HuH-7 (cell line): Measurements from ENCODE around the gene SLC10A1.
A peak's percentile ranks its signal among the peaks of the same experiment; 100 is the strongest.

ENCODE experiments used
- DNase-seq: peaks from one replicate; pipeline ENCODE4 v3.0.0; 2011; ENCODE audit warnings: low spot score

The SLC10A1 gene

DNA sequence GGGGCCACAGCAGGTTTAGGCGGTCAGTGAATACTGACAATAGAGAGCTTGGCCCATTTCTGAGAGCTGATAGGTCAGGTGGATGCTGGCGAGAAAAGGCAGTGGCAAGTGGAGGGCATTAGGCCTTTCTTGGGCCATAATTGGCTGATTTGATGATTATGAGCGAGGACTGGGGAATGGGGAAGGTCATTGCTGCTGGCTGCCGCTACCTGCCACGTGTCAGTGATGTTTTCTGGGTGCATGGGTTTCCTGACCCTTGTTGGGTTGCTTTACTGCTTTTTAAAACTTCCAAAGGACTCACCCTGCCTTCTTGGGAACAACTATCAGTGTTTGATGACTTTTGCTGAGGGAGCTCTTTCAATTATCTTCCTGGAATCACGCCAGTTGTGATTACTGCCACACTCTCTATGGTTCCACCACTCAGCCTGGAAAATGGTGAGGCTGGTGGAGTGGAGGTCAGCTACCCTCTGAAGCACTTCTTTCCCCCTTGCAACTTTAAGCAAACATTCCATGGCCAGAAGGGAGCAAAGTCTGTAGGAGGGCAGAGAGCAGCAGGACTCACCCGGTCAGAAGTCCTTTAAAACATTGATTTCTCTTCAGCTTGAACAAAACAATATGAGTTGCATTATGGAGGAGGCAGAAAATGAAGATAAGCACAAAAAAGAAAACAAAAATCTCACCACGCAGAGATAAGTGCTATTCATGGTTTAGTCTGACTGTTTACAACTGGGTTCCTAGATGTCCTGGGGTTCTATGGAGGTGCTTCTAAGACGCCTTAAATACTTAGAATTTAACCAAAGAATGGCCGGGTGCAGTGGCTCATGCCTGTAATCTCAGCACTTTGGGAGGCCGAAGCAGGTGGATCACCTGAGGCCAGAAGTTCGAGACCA, 12.1 kb upstream of the SLC10A1 start:
- peak; percentile 52 for DNase-seq

DNA sequence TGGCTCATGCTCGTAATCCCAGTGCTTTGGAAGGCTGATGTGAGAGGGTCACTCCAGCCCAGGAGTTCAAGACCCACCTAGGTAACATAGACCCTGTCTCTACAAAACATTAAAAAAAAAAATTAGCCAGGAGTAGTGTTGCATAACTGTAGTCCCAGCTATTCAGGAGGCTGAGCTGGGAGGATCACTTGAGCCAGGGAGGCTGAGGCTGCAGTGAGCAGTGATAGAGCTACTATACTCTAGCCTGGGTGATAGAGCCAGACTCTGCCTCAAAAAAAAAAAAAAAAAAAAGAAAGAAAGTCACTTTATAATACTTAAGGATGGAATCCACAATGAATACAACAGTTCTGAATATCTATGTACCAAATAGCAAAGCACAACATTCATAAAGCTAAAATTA, 10.2 kb upstream of the SLC10A1 start:
- DNase-seq = no peak

DNA sequence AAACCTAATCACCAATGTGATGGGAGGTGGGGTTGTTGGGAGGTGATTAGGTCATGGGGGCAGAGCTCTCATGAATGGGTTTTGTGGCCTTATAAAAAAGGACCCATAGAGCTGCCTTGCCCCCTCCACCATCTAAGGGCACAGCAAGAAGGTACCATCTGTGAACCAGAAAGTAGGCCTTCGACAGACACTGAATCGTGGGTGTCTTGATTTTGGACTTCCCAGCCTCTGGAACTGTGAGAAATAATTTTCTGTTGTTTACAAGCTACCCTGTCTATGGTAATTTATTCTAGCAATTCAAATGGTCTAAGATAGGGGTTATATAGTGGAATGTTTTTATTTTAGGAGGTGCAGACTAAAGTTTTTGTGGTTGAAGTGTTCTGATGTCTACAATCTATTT, 7.9 kb upstream of the SLC10A1 start:
- no peak for DNase-seq

DNA sequence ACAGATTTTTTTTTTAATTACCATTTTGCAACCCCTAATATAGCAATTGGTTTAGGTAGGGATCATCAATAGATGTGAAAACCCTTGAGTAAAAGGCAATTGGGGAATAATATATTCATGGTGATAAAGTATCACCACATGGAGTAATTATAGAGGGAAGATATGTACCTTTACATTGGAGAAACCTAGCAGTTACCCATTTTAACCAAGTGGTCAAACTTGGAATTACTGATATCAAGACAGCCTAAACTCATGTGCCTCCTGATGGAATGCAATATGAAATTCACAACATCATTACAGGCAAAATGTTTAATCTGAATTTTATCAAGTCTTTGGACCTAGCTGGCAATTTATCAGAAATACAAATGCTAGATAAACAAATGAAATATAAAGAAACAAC, 6.7 kb upstream of the SLC10A1 start:
- no peak for DNase-seq

DNA sequence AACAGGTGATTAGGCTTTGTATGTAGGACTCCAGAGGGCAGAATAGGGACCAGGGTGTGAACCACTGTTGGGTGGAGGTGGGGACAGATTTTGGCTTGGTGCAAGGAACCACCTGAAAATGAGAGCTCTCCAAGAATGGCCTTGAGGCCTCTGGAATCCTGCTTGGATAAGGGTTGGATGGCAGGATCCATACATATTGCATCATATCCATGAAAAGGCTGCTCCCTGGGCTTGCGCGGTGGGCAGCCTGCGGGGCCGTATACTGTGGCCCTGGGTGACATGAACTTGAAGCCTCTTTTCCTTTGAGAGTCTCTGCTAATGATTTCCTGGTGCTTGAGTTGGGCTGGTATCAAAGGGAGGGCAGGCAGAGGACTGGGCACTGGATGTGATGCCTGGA, 1.3 kb upstream of the SLC10A1 start:
- no peak for DNase-seq

DNA sequence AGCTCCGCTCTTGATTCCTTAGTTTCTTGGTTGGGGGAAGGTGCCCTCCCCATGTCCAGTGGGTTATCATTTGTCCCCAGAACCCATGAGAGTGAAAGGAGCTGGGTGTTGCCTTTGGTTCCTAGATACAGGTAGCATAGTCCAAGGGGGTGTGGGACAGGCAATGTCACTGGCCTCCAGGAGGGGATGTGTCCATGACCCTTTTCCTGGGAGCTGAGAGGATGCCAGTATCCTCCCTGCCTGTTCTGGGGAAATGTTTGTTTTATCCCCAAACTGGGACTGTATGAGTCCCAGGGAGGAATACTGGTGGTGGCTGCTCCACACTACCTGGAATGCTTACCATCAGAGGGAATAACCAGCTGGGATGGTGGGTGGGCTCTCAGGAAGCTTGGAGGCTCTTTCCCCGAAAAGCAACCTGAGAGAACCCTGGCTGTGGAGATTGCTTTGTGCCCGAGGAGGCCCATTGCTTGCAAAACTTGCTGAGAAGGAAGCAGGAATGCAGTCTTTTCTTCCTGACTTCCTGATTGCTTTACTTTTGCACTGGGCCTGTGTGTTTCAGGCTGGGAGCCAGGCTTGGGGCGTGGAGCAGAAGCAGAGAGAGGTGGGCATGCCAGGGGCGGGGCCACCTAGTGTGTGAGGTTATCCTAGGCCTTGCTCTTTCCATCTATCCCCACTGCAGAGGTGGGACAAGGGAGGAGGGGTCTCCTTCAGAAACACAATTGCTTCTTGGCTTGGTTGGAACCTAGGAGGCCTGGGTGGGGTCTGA, 715 bp upstream of the SLC10A1 start:
- DNase-seq = no peak

DNA sequence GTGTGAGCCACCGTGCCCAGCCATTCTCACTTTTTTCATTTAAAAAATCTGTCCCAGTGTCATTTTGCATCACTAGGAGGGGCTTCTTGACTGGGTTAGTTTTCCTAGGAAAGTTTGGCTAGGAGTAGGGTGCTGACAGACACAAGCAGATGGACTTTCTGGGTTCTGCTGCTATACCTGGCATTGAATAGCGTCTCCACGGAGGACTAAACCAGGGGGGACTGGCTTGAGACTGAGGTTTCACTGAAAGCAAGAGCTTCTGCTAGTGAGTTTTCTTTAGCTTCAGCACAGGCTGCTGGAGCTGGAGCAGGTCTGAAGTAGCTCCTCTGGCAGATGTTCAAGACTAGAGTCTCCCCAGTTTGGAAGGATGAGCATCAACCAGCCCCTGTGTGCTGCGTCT, 1.4 kb downstream of the SLC10A1 start:
- DNase-seq = no peak

DNA sequence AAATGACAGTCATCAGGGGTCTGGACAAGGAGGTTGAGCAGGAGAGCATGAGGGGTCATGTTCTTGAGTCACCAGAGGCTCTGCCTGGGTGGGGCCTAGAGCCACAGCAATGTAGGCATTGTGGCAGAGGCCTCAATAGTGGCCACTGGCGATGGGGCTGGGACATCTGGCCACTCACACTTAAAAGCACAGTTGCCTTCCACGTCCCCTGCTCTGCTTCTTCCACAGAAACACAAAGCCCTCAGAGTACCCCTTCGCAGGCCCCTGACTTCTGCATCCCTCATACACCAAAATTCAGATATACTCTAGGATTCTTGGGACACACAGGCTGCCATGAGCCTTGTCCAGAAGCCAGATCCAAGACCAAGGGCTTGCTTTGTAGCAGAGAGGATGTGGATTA, 2.2 kb downstream of the SLC10A1 start:
- no peak for DNase-seq

DNA sequence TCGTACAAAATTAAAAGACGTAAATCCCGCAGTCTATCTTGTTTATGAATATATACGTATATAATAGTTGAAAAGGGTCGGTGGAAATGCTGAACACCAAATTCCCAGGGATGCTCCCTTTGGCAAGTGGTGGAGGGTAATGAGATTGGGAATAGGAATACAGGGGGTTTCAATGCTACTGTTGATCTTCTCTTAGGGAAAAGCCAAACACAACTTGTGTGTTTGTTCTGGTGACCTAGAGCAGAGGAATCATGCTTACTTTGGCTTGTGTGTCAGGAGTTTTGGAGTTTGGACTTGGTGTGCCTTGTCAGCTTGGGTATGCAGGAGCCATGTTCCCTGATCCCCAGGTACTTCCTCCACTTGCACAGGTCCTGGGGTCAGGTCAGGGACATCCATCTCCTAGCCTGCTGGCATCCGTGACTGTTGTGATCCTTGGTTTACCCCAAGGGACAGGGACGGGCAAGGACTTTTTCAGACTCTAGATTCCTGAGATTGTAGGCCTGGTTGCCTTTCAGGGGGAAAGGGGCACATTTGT, 4.1 kb downstream of the SLC10A1 start:
- no peak for DNase-seq

DNA sequence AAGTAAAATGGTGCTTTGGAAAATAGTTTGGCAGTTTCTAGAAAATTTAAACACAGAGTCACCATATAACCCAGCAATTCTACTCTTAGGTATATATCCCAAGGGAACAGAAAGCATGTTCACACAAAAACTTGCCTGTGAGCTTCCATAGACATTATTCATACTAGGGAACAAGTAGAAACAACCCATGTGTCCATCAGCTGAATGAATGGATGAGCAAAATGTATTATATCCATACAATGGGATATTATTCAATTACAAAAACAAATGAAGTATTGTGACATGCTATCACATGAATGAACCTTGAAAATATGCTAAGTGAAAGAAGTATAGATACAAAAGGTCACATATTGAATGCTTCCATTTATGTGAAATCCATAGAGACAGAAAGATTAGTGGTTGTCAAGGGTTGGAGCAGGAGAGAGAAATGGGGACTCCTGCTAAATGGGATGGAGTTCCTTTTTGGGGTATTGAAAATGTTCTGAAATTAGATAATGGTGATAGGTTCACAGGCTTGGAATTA, 7.9 kb downstream of the SLC10A1 start:
- no peak for DNase-seq

DNA sequence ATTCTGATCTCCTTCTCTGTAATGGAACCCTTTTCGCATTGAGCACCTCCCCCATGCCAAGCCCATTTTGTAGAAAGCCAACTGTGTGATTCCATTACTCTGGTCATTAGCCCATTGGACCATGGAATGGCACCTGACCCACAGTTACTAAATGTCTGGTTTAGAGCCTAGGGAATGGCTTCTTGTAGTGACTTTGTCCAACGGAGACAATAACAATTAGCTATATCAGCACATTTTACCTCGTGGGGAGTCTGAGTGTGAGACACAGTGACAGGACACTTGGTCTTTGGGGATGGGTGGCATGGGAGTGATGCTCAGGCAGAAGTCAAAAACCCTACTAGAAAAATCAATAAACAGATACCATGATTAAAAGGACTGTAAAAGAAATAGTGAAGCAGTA, 10.4 kb downstream of the SLC10A1 start:
- DNase-seq = no peak

DNA sequence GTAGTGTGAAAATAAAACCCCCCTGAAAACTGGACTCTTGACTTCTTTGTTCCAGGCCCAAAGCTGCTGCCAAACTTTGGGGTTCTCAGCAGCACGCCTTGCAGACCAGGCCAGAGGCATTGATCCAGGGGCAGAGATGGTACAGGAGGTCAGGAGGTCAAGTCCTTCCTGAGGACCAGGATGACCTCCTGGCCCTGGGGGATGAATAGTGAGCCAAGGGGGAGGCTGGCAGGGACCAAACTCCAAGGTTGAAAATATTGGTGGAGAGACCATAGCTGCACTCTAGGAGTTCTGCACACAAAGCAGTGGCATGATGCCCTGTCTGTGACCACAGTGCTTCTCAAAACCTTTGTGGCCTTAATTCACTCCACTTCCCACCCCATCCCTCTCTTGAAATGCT, 12.1 kb downstream of the SLC10A1 start:
- no peak for DNase-seq

DNA sequence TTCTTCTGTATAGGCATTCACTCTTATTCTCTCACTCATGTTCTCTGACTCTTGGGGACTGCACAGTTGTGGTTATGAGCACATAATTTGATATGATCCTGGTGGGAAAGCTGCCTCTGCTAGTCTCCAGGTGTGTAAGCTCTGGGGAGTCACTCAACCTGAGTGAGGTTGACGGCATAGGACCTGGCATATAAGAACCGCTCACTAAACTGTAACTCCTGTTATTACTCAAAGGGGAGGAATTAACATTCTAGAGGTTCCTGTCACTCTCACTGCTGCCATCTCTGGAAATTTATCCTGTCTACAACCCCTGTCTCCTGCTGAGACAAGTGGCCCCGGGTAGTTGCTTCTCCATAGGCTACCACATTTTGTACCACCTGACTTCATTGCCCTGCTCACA, 16.1 kb downstream of the SLC10A1 start:
- DNase-seq = no peak

DNA sequence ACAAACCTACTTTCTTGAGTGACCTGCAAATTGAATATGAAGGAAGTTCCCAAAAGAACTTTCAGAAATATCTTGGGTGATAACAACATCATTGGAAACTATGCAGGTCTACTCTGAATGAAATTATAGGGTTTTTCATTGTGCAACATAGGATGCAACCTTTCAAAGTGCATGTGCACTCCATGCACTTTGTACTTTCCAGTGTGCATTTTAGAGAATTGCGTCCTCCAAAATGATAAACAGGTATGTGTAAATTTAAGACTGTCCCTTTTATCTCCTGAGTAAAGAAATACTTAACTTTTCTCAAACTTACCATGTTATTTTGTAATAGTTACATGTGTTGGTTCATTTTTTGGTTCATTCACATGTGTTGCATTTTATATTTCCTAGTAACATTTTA, 16.9 kb downstream of the SLC10A1 start:
- no peak for DNase-seq

DNA sequence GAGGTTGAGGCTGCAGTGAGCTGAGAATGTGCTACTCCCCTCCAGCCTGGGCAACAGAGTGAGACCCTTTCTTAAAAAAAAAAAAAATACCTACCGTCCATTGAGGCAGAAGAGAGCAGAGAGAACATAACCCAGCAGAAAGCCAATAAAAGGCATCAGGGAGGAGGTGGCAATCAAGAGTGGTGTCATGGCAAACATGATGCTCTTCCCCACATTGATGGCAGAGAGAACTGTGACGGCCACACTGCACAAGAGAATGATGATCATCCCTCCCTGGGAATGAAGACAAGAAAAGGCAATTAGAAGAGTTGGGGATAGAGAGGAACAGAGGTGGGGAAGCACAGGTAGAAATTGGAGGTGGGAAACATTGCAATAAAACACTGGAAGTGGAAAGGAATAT, 18.0 kb downstream of the SLC10A1 start:
- DNase-seq = no peak

DNA sequence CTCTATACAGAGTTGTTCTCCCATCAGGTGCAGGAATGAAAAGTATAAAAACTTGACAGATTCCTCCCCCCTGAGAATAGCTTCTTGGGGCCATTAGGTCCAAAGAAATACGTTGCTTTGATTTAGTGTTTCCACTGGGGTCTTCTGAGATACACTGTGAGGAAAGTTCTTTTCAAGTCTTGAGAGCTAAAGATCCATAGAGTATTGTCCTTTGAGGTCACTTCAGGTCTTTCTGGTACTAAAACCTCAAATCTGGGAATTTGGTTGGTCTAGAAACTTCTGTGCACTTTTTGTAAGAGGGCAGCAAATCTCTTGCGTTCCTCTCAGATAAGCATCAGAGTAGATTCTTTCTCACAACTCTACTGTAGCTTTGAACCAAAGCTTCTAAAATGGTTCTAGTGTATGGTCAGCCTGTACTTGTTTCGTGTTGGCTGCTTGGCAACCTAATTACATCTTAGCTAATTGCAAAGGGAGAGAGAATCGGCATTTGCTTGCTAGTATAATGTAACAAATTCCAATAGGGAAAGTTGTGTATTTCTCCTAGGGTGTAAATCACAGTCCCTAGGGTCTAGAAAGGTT, 20.1 kb downstream of the SLC10A1 start:
- DNase-seq = no peak

DNA sequence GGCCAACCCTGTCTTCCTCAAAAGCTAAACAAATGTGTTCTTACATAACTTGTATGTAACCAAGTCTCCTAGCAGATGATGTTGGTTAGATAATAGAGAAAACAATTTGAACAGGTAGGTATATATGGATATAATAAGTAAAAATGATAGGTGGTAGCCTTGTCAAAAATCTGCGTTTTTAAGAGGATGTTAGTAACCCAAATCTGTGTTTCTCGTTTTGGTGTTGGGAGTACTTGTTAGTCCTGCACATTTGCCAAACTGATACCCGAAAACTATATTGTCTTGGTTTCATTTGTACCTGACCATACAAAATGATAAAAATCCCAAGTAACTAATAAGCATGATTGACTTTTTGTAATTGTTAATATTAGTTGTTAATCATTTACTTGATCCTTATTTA, 22.0 kb downstream of the SLC10A1 start:
- DNase-seq = no peak

DNA sequence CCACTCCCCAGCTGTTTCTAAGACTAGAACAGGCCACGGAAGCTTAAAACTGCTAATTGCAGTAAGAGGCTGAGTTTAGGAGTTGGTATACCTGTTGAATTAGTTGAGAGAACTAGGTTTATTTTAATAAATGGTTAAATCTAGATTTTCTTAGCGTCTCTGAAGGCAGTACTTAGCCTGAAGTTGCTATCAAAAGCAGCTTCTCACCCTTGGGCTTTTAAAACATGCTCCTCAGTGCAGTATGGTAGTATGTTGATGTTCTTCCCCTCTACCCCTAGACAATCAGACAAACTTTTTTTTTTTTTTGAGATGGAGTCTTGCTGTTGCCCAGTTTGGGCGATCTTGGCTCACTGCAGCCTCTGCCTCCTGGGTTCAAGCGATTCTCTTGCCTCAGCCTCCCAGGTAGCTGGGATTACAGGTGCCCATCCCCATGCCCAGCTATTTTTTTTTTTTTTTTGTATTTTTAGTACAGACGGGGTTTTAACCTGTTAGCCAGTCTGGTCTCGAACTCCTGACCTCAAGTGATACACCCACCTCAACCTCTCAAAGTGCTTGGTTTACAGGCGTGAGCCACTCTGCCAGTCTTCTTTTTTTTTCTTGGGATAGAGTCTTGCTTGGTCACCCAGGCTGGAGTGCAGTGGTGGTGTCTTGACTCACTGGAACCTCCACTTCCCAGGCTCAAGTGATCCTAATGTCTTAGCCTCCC, 23.3 kb downstream of the SLC10A1 start:
- DNase-seq = no peak

DNA sequence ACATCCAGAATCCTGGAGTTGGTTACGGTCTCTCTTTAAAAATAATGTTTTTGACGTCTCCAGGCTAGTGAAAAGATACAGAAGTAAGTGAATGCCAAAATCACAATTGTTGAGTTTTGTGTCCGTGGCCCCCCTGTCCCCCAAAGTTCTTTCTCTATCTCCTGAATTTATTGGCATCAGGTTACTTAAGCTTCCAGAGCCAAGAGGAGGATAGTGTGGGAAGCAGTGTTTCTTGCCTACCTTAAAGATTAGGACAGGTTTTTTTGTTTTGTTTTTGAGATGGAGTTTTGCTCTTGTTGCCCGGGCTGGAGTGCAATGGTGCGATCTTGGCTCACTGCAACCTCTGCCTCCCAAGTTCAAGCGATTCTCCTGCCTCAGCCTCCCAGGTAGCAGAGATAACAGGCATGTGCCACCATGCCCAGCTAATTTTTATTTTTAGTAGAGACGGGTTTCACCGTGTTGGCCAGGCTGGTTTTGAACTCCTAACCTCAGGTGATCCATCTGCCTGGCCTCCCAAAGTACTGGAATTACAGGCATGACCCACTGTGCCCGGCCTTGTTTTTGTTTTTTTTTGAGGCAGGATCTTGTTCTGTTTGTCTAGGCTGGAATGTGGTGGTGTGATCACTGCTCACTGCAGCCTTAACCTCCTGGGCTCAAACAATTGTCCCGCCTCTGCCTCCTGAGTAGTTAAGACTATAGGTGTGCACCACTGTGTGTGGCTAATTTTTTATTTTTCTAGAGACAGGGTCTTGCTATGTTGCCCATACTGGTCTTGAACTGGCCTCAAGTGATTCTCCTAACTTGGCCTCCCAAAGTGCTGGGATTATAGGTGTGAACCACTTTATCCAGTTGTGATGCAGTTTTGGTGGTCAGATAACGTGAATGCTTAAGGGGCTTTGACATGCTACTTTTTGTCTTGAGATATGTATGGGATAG, 24.7 kb downstream of the SLC10A1 start:
- no peak for DNase-seq

DNA sequence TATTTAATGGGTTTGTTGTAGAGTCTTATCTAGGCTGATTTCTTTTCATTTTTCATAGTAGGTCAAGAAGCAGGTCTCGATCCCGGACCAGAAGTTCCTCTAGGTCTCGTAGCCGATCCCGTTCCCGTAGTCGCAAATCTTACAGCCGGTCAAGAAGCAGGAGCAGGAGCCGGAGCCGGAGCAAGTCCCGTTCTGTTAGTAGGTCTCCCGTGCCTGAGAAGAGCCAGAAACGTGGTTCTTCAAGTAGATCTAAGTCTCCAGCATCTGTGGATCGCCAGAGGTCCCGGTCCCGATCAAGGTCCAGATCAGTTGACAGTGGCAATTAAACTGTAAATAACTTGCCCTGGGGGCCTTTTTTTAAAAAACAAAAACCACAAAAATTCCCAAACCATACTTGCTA, 25.9 kb downstream of the SLC10A1 start:
- DNase-seq = no peak

DNA sequence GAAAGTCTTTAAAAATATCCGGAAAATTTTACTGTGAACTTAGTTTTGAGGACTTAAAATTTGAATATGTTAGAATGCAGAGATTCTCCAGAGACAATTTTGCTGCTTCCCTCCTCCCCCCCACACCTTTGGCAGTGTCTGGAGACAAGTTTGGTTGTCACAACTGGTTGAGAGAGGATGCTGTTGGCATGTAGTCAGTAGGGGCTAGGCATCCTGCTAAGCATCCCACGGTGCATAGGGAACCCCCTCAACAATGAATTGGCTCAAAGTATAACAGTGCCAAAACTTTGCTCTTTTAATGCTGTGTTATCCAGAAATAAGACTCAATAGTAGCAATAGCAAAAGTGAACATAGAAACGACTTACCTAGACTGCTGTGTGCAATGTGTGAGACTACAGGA, 26.5 kb downstream of the SLC10A1 start:
- no peak for DNase-seq
